Superior temporal gyrus (tissue), 1 donor: ENCODE measurements around the gene EPN3.
A peak's percentile ranks its signal among the peaks of the same experiment; 100 is the strongest.

ENCODE experiments used
- DNase-seq: peaks from one replicate; pipeline ENCODE4 v3.0.0-alpha.2; 2016; ENCODE audit errors: extremely low spot score

The EPN3 gene

DNA sequence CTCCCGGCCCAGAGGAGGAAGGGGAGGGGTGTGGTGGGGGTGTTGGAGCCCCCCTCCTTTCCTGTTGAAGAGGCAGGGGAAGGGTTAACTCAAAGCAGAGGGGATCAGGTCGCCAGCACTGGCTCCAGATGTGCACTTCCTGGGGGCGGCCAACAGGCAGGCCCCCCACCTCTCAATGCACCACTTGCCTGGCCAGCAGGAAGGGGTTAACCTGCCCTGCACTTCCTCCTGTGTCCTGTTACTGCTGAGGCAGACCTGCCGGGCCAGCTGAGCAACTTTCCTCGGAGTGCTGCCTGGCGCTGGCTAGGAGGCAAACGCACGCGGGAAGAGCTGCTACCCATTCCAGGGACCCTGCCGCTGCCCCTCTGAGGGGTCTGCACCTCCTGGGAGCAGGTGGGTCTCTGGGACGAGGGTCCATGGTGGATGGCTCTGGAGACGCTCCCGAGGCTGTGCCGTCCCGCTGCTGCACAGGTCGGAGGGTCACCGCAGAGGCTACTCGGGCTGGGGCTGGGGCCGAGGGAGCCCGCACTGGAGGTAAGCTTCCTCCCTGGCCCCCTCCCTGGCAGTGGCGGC is at the start of gene EPN3:
Gene EPN3 (plus strand): TSS at position 284 of the 573 bp plus-strand sequence. CDS start 3,822 bp downstream, outside the sequence.
- no peak for DNase-seq

DNA sequence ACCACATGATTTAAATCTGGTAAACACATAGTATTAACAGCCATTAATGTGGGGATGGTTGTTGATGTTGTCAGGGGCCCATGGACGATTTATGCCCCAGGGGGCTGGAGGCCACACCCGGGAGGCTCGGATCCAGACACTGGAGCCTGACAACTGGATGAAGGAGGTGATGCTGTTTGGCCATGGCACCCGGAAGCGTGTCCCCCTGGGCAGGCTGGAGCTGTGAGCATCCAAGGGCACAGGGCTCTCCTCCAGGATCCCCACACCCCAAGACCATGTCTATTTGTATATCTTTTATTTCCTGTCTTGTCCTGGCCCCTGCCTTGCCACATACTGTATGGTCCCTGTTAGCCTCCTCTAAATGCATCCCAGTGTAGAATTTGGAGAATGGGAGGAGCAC is 49.3 kb upstream of the EPN3 start:
- no peak for DNase-seq

DNA sequence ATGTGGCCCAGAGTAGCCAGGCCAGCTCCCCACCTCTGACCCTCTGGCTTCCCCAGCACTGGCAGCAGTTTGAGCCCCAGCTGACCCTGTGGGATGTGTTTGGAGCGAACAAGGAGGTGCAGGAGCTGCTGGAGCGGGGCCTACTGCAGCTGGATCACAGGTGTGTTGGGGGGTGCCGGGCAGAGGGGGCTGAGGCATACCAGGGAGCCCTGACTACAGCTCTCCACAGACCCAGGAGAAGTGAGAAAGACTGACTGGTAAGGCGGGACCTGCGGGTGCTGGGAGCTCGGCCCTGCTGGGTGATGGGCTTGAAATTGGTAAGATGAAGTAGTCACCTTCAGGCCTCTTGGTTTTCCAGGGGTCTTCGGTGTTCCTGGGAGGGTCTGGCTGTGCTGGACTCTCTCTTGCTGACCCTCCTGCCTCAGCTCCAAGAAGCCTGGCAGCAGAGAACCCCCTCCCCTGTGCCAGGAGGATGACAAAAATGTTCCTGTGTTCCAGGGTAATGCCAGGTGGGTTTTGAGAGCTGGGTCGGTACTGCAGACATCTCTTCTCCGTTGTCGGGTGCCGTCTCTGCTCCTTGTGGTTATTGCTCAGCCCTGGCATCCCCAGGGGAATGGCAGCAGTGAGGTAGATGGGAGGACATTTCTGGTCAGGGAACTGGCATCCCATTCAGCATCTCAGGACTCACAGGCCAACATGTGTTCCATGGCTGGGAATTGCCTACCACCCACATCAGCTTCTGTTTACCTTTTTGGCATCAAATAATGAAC is 48.0 kb upstream of the EPN3 start:
- no peak for DNase-seq

DNA sequence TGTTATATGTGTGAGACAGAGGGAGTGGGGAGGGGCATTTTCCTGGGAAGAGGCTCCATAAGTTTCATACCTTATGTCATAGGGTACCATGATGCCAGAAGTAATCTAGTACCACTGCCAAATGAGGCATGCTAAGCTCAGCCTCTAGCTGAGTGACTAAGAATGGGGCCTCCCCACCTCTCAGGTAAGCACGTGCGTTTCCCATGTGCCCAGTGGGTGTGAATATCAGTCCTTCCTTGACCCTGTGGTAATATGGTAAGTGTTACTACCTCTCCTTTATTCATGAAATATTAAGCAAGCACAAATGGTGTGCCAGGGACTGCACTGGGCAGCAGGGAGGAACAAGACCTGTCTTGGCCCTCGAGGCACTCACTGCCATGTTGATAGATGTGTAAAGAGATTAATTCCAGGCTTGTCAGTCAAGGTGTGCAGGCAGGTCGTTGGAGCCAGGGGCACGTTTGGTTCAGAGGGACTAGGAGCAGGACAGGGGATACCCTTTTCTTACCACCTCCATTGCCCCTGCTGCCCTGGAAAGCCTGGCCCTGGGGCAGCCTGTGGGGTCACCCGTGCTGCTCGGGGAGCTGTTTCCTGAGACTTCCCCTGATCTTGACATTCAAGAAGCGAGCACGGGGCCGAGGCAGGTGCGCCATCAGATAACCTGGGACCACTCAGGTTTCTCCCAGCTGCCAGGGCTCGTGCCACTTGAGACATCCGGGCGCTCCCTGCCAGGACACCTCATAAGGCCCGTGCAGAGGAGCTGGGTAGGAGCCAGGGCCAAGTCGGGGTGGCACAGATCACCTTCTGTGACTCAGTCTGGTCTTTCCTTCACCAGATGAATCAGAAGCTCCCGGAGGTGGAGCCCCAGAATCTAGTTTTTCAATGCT is 45.1 kb upstream of the EPN3 start:
- no peak for DNase-seq

DNA sequence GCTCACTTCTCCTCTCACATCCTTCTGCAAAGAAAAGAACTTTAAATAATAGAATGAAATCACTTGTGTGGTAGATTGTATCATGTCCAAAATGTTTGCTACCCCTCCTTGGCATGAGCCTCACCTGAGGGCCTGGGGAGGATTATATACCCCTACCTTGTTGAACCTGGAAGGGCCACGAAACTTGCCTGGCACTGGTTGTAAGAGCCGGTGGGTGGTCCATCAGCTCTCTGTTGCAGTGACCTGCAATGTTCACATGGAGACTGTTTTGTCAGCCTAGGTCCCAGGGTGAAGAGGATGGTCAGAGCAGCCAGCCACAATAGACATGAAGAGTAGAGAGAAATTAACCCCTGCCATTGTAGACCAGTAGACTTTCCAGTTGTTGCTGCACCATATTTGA is 43.7 kb upstream of the EPN3 start:
- no peak for DNase-seq

DNA sequence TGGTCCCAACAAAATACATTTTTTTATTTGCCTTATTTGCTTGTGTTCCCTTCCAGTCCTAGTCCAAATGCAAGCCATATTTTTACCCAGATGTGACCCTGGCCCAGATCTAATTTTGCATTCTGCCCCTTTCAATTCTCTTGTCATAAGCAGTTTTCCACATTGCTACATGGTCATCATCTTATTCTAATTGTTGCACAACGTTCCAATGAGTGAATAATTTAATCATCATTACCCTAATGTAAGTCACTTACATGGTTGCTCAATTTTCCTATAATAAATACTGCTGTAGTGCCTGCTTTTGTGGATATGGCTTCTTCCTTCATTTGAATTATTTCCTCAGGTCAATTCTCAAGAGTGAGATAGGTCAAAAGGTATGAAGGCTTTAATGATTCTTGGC is 41.0 kb upstream of the EPN3 start:
- no peak for DNase-seq

DNA sequence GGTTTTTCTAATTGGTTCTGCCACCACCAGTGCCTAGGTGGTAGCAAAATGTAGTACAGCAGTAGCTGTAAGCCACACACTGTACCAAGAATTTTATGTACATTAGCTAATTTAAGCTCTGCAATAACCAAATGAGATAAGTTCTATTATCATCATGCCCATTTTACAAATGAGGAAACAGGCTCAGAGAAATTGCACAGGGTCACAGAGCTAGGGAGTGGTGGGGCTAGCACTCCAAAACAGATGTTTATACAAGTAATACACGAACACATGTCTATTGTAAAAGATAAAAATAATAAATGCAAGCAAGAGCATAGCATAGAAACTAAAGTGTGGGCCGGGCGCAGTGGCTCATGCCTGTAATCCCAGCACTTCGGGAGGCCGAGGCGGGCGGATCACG is 40.3 kb upstream of the EPN3 start:
- DNase-seq: no peak

DNA sequence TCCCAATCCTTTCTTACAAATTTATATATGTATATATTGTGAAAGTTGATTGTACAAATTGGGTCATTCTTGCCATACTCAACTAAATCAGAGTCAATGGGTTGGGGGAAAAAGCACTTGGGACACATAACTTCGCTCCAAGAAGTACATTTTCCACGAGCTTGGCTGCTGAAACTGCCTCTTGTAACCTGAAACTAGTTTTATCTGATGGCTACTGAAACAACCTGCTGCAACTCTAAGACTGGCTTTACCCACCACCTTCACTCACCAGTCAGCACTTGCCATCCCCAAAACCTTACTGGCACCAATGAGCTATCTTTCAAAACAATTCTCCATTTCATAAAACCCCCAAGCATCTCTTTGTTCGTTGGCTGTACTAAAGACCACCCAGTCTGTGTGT is 38.8 kb upstream of the EPN3 start:
- DNase-seq: no peak

DNA sequence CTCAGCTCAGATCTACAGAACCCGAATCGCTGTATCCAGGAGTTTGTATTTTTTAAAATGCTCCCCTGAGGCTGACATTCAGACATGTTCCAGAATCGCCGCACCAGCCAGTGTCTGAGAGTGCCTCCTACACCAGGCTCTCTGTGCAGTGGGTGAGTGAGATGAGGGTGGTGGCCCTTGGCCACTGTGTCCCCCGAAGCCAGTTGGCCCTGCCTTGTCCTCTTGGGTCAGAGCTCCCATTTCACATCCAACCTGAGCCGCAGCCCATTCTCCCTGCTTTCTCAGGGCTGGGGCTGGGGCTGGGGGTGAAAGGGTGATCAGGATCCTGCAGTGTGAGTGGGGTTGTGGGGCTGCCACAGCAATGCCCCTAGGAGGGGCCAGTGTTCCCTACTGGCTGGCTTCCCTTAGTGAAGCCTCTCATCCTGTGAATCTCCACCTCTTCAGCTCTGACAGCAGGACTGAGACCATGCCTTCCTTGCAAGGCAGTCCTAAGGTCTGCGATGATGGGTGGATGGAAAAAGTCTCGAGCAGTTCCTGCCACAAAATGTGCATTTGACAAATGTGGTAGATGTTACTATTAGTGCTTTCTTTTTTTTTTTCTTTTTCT is 37.2 kb upstream of the EPN3 start:
- no peak for DNase-seq

DNA sequence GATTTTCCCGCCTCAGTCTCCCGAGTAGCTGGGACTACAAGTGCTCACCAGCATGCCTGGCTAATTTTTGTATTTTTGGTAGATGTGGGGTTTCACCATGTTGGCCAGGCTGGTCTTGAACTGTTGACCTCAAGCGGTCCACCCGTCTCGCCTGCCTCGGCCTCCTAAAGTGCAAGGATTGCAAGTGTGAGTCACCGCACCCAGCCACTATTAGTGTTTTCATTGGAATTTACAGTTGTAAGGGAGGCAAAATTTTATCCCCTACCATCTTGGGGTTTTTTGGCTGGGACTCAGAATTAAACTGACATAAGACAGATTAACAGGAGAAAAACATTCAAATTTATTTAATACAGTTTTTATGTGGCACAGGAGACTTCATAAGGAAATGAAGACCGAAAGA is 36.6 kb upstream of the EPN3 start:
- DNase-seq: no peak

DNA sequence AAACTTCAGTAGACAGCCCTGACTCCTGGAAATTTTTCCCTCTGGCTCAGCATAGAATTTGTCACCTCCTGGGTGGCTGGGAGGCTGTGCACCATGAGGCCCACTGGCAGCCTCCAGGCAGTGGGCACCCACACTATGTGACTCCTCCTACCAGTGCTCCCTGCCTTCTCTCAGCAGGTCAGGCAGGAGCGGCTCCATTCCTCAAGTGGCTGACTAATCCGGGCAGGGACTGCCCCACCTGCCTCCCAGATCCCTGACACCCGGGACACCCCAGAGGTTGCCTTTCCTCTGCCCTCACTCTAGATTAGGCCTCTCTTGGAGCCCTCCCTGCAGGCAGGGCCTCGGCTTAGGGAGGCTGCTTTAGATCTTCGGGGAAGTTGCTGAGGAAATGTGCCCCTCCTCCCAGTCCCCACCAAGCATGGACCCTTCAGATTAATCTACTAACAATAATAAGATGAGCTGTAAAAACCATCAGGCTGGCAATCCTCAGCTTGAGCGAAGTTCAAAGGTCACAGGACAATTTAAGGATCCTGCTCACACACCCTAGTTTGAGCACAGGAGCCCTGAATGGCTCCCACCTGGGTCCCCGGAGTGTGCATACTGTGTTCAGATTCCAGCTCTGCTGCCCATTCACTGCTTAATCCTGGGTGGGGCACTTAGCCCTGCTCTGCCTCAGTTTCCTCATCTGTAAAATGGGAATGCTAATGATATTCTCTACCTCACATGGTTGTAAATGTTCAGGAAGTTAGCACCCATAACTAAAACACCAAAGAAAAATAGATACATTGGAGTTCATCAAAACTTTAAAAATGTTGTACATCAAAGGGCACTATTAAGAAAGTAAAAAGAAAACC is 34.3 kb upstream of the EPN3 start:
- DNase-seq: no peak

DNA sequence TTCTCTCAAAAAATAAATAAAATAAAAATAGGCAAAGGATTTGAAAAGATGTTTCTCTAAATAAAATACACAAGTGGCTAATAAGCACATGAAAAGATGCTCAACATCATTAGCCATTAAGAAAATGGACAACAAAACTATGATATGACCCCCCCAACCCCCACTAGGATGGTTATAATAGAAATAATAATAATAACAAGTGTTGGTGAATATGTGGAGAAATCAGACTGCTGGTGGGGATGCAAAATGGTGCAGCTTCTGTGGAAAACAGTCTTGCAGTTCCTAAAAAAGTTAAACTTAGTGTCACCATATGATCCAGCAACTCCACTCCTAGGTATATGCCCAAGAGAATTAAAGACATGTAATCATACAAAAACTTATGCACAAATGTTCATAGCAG is 33.3 kb upstream of the EPN3 start:
- DNase-seq: no peak

DNA sequence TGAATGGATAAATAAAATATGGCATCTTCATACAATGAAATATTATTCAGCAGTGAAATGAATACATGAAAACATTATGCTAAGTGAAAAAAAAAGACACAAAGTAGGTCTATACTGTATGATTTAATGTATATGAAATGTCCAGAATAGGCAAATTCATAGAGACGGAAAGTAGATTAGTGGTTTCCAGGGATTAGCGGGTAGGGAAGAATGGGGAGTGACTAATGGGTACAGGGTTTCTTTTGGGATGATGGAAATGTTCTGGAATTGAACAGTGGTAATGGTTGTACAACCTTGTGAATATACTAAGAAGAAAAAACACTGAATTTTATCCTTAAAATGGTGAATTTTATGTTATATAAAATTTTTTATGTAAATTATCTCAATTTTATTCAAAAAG is 32.8 kb upstream of the EPN3 start:
- DNase-seq: no peak

DNA sequence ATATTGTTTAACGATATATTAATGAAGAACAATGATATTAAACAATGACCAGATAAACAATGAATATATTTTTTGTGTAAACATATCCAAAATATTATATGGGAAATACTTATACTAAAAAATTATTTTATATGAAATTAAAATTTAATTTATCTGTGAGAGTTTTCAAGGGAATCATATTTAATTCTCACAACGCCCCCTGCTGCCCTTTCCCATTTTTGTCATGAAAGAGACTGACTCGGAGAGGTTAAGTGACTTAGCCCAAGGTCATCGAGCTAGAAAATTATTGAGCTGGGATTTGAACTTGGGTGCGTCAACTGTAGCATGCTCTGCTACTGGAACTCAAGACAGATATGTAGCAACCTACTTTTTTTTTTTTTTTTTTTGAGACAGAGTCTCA is 31.5 kb upstream of the EPN3 start:
- no peak for DNase-seq

DNA sequence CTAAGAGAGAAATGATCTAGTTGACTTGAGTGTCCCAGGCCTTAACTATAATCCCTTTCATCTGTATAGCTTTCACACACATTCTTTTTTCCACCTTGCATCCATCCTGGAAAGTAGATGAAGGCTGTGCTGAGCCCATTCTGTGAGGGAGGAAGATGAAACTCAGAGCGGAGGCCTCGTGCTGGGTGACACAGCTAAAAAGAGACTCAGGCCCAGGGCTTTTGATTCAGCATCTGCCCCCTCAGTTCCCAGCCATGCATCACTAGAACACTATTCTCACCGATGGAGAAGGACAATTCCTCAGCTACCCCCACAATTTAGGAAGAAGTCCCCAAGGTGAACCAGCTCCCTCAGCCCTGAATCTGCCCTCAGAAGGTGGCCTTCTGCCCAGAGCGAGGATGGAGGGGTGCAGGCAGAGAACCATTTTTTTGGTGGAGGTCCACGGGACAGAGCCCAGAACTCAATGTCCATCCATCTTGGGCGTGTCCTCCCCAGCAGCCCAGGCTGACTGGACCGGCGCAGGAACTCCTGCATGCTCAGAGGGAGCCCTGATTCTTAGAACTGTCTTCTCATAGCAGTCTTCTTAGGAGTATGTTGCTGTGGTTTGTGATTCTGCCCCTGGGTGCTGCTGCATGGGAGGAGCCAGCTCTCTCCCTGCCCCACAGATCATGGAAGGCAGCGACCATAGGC is 30.1 kb upstream of the EPN3 start:
- DNase-seq: no peak

DNA sequence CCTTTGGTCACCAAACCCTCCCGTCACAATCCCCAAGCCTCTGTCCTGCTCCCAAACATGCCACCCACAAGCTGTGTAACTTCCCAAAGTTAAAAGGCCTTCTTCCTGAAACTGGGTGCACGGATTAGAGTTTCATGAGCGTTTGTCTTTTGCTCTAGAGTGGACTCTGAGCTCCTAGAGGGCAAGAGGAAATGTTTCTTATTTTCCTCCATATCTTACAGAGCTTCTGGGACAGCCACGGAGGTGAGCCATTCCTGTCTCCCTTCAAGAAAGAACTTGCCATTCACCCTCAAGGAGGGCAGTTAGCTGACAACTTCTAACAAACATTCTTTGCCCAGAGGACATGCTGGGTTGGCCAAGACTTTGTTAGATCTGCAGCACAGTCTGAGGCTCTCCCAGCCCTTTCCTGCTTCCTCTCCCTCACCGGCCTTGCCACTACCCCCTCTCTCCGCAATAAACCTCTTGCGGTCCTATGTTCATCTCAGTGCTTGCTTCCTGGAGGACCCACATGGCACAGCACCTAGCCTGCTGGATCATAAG is 26.9 kb upstream of the EPN3 start:
- DNase-seq: no peak

DNA sequence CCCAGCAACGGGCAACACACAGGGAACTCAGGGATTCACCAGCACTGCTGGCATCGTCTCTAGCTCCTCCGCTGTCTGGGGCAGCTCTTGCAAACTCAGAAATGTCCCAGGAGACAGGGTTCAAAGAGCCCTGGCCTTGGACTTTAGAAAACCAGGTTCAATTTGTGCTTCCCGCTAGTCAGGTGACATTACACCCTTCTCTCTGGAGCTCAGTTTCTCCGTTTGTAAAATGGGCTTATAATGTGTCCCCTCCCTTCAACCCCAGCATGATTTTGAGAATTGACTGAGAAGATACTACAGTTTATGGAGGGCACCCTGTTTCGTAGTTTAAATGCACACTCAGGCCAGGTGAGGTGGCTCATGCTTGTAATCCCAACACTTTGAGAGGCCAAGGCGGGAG is 26.2 kb upstream of the EPN3 start:
- no peak for DNase-seq

DNA sequence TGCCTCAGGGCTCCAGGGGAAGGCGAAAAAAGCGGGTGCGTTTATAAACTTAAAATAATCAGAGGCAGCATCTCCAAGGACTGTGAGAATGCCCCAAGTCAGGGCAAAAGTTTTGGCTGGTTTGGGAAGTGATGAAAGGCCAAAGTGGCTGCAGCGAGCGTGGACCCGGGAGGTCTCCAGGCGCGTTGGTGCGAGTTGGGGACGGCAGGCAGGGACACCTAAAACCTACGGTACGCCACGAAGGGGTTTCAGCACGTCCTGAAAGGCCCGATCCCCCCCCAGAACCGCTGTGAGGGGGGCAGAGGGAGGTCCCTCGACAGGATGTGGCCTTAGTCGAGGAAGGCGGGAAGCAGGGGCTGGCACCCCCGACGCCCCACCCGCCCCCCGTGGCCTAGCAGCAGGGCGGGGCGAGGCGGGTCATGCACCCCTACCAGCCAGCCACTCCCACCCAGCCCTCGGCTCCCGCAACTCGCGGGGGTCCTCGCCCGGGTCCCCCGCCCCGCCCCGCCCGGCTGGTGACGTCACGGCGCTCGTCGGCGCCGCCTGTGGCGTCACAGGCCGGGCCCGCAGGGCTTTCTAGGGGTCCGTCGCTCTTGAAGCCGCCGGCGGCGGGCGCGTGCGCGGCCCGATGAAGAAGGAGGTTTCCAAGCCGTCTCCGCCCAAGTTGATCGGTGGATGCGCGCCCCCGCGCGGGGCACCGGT is 24.5 kb upstream of the EPN3 start, which contains the start of gene MYCBPAP:
Gene MYCBPAP (plus strand): TSS at position 569 of the 702 bp plus-strand sequence. CDS start 236 bp downstream, outside the sequence.
- no peak for DNase-seq

DNA sequence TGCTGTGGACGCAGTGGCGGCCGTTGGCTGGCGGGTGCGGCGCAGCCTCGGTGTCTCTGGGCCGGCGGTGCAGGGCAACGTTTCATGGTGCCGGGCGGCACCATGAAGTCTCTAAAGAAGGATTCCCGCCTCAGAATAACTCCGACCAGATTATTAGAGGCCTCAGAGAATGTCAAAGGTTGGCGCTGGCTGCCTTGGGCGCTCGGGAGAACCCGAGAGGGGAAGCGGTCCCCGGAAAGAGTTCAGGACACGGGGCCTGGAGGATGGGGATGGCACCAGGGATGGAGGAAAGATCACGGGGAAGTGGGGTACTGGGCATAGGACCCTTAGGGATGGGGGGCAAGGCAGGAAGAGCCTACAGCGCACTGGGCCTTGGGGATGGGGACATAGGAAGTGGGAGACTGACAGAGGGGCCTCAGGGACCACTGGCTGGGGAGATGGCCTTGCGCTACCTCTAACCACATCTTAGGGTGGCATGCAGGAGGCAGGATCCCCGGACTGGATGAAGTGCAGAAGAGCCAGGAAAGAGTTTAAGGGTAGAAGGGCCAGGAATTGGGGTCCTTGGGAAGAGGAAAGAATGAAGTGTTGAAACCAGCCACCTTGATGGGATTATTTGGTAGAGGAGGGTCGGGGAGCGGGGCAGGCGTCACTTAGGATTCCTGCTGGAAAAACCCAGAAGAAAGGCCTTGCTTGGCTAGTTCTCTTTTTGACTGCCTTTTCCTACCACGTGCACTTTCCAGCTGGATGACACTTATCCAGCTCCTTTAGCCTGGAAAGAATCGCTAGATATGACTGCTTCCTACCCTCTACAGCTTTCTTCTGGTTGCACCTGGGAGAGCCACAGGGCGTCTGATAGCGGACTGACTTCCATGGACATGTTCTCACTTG is 23.7 kb upstream of the EPN3 start:
- peak; percentile 70 for DNase-seq
